AG04449 (cell line): ENCODE results near the gene GMDS.
"Not testable (repeated sequence)": the region's sequence is repeated elsewhere in the genome, so short reads cannot be mapped to it uniquely, and the experiment has no call there.

Experiments
- CTCF ChIA-PET: fragments of 350-600 bp; formaldehyde crosslinking; extraction: SDS; loops from one replicate; lab custom pipeline; 2021; ENCODE audit warnings: antibody characterized with exemption; lab: Yijun Ruan, JAX
- POLR2A ChIA-PET: fragments of 400-600, 350-600 bp; formaldehyde crosslinking; extraction: SDS; loops from one replicate; lab custom pipeline; 2020; ENCODE audit warnings: antibody characterized with exemption, inconsistent platforms; lab: Yijun Ruan, JAX
- DNase-seq: peaks from one replicate; pipeline ENCODE4 v3.0.0-alpha.2; 2010; ENCODE audit warnings: low read depth, low spot score
- H3K4me3 ChIP-seq: 2 replicates; pipeline ENCODE4 v1.5.1; 2011; ENCODE audit warnings: low read depth, mild to moderate bottlenecking, control low read depth, low read length
- TF ChIP-seq, protein P1 (sequence below): IDR thresholded peaks from one replicate; pipeline ENCODE4 v1.5.1; 2011; ENCODE audit warnings: mild to moderate bottlenecking, moderate library complexity, low read length, control low read depth, inconsistent platforms; ENCODE audit not compliant: insufficient read depth; ENCODE audit errors: missing control alignments

GMDS gene

GRCh38 chr6:1760876-1761275 lies 484.5 kb downstream of the GMDS start:
- POLR2A ChIA-PET = no interaction called here
- CTCF ChIA-PET = interaction anchor here (0.9 kb wide), 1 partner anchor 9 kb away, joined by 3 read pairs; no protein-coding TSS in a partner anchor
- no peak for DNase-seq
- TF ChIP-seq, protein P1, sequence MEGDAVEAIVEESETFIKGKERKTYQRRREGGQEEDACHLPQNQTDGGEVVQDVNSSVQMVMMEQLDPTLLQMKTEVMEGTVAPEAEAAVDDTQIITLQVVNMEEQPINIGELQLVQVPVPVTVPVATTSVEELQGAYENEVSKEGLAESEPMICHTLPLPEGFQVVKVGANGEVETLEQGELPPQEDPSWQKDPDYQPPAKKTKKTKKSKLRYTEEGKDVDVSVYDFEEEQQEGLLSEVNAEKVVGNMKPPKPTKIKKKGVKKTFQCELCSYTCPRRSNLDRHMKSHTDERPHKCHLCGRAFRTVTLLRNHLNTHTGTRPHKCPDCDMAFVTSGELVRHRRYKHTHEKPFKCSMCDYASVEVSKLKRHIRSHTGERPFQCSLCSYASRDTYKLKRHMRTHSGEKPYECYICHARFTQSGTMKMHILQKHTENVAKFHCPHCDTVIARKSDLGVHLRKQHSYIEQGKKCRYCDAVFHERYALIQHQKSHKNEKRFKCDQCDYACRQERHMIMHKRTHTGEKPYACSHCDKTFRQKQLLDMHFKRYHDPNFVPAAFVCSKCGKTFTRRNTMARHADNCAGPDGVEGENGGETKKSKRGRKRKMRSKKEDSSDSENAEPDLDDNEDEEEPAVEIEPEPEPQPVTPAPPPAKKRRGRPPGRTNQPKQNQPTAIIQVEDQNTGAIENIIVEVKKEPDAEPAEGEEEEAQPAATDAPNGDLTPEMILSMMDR = no peak
- H3K4me3 ChIP-seq = no peak overlapping the region

DNA sequence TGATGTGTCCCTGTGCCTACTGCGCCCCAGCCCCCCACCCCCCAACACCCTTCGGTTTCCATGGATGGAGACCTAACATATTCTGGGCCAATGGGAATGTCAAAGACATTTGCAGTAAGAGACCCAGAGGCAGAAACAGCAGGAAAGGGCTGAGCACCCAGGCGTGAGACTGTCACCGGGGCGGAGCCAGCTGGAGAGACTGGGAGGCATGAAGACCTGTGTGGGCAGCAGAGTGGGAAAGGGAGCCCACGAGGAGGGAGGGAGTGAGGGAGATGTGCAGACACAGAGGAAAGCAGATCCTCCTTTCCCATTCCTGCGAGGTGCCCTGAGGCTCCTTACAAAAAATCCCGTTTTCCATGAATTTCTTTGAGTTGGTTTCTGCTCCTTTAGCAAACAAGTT lies 485.5 kb downstream of the GMDS start:
- POLR2A ChIA-PET = no interaction called here
- no peak overlapping the region for H3K4me3 ChIP-seq
- TF ChIP-seq, protein P1 = no peak
- DNase-seq = no peak
- CTCF ChIA-PET = no interaction called here

GRCh38 chr6:1758076-1758679 lies 487.2 kb downstream of the GMDS start:
- TF ChIP-seq, protein P1 = no peak
- no peak overlapping the region for H3K4me3 ChIP-seq
- ChIA-PET CTCF (interaction anchor here (1.8 kb wide), 1 partner anchor 346 kb away, joined by 4 read pairs; no protein-coding TSS in a partner anchor), POLR2A (no interaction called here)
- DNase-seq = no peak

DNA sequence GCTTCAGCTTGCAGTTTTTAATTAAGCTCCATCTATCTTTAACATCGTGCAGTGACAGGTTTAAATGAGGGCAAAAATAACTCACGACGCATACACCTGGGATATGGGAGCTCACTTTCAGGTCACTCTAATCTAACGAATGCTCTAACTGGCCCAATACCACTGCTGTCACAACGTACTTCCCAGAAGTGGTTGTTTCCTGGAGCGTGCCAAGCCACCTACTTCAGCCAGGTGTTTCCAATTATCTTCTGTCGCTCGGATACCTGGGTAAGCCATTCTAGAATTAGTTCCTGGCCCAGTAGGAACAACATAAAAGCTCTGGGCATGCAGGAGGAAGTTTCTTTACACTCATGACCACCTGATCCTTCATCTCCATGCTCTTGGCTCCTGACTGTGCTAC lies 488.3 kb downstream of the GMDS start:
- CTCF ChIA-PET = interaction anchor here (0.6 kb wide), 1 partner anchor 288 kb away, joined by 3 read pairs; no protein-coding TSS in a partner anchor
- no peak for DNase-seq
- TF ChIP-seq, protein P1 = no peak
- POLR2A ChIA-PET = no interaction called here
- H3K4me3 ChIP-seq = no peak overlapping the region

DNA sequence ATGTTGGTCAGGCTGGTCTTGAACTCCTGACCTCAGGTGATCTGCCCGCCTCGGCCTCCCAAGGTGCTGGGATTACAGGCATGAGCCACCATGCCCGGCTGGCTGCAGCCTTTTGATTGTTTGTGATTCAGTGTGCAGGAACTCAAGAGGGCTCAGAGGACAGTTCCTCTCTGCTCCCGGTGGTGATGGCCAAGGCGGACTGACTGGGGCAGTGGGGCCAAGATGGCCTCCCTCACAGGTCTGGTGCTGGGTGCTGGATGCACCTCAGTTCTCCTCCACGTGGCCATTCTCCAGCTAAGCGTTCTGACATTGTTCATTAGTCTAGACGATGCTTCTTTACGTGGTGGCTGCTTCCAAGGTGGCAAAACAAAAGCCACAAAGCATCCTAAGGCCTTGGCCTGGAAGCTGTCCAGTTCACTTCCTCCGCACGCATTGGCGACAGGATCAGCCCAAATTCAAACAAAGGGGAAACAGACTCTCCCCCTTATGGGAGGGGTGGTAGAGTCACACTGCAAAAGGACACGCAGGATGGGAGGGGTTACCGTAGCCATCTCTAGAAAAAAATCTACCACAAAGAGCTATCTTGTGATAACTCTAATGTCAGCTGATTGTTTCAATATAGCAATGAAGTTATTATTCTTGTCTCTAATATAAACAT lies 488.8 kb downstream of the GMDS start:
- TF ChIP-seq, protein P1 = no peak
- DNase-seq = no peak
- CTCF ChIA-PET = interaction anchor here (0.6 kb wide), 1 partner anchor 289 kb away, joined by 3 read pairs; no protein-coding TSS in a partner anchor
- no peak overlapping the region for H3K4me3 ChIP-seq
- POLR2A ChIA-PET = no interaction called here

- CTCF ChIA-PET, H3K4me3 ChIP-seq, POLR2A ChIA-PET, DNase-seq: not testable (repeated sequence)
These were observed 494.3 kb downstream of the GMDS start for GRCh38 chr6:1751063-1751462.
